Sigmoid colon (tissue), 4 donors: ENCODE measurements around the gene JAM3.

ENCODE experiments used
- POLR2AphosphoS5 ChIP-seq, 4 donors: sonication (generic); formaldehyde crosslinking; IDR thresholded peaks; one replicate each; pipeline ENCODE4 v1.6.1; 2017; ENCODE audit warnings: antibody characterized with exemption in 4 of 4
- TF ChIP-seq, protein P1 (sequence below), 4 experiments: fragments of 450-650 bp in 3 of 4; fragments of 200-600 bp in 1 of 4; IDR thresholded peaks; one replicate each; pipeline ENCODE4 v1.5.1; 2016 to 2019; ENCODE audit warnings: antibody characterized with exemption in 4 of 4, mild to moderate bottlenecking in 3 of 4, moderate library complexity in 2 of 4

GRCh38 chr11:134146598-134146997 is 77.7 kb downstream of the JAM3 start:
- TF ChIP-seq POLR2AphosphoS5 (IDR thresholded peaks at IDR 0.05): no peak
- TF ChIP-seq, protein P1, sequence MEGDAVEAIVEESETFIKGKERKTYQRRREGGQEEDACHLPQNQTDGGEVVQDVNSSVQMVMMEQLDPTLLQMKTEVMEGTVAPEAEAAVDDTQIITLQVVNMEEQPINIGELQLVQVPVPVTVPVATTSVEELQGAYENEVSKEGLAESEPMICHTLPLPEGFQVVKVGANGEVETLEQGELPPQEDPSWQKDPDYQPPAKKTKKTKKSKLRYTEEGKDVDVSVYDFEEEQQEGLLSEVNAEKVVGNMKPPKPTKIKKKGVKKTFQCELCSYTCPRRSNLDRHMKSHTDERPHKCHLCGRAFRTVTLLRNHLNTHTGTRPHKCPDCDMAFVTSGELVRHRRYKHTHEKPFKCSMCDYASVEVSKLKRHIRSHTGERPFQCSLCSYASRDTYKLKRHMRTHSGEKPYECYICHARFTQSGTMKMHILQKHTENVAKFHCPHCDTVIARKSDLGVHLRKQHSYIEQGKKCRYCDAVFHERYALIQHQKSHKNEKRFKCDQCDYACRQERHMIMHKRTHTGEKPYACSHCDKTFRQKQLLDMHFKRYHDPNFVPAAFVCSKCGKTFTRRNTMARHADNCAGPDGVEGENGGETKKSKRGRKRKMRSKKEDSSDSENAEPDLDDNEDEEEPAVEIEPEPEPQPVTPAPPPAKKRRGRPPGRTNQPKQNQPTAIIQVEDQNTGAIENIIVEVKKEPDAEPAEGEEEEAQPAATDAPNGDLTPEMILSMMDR (IDR thresholded peaks at IDR 0.05): no peak
